HG02623 (cell line): Measurements from ENCODE around the gene AIMP2.
A peak's percentile ranks its signal among the peaks of the same experiment; 100 is the strongest.
"Not testable (repeated sequence)": the region's sequence is repeated elsewhere in the genome, so short reads cannot be mapped to it uniquely, and the experiment has no call there.

Source experiments
- ATAC-seq: cut with Tn5 transposase; IDR thresholded peaks from one replicate; pipeline ENCODE4 v1.9.1; 2021; ENCODE audit warnings: moderate library complexity; ENCODE audit not compliant: unreplicated experiment

The AIMP2 gene

GRCh38 chr7:6026011-6026819 lies 17.1 kb downstream of the AIMP2 start:
- peak; percentile 81 for ATAC-seq

GRCh38 chr7:6026820-6027311 lies 17.8 kb downstream of the AIMP2 start:
- ATAC-seq, result no peak

DNA sequence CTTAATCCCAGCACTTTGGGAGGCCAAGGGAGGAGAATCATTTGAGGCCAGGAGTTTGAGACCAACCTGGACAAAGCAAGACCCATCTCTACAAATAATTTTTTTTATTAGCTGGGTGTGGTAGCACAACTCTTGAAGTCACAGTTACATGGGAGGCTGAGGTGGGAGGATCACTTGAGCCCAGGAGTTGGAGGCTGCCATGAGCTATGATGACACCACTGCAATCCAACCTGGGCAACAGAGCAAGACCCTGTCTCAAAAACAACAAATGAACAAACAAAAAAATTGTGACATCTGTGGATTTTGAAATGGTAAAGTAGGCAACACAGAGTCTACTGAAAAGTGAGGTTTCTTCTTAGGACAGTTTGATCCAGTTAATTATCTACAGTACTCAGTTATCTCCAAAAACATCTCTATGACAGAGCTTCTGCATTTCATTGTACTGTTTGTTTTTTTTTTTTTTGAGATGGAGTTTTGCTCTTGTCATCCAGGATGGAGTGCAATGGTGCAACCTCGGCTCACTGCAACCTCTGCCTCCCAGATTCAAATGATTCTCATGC lies 18.8 kb downstream of the AIMP2 start:
- no peak for ATAC-seq

GRCh38 chr7:6028563-6028962 lies 19.5 kb downstream of the AIMP2 start:
- no peak for ATAC-seq

DNA sequence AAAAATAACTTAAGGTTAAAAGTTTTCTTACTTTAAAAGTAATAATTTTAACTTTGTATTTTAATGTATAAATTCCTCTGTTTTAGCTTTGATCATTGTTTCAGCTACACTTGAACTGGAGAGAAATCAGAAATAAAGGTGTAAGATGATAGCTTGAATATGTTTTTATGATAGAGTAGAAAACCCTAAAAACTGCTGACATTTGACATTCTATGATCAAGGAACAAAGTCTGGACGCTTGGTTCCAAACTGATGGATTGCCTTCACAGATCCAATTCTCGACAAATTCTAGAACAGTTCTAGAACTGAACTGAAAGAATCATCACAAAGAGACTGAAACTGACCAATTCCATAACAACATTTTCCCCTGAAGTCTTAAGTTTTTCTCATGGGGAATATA lies 21.9 kb downstream of the AIMP2 start, which contains the start of gene ANKRD61:
TSS of gene ANKRD61 (plus strand) at position 389 of the 400 bp plus-strand sequence. CDS start at position 389, 0 bp downstream.
- no peak for ATAC-seq

DNA sequence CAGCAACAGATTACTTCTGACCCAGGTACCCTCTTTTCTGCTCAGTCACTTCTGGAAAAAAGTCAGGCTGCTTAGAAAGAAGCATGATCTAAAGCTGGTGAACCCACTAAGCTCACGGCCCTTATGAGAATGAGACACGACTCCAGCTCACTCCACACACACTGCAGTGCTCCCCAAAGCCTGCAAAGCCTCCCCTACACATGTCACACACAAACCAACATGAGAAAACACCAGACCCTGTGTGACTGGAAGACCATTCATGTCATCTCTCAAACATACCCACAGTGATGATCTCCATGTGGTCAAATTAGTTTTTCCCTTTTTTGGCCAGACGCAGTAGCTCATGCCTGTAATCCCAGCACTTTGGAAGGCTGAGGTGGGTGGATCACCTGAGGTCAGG lies 22.5 kb downstream of the AIMP2 start:
- ATAC-seq, result no peak

GRCh38 chr7:6032167-6032566 lies 23.1 kb downstream of the AIMP2 start:
- ATAC-seq, result no peak

DNA sequence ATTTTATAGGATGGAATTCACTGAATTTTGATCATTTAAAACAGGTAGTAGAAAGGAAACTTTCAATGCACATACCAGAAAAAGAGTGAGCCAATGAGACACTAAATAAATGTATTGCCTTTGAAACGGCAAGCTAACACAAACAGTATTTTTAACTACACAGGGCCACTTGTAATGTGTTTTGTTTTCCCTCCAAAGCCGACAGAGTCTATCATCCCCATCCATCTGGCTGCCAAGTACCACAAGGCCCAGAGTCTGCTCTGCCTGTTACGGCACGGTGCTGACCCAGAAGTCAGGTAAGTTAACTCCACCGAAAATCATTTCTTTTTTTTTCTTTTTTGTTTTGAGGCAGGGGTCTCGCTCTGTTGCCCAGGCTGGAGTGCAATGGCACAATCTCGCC lies 23.6 kb downstream of the AIMP2 start:
- no peak for ATAC-seq

DNA sequence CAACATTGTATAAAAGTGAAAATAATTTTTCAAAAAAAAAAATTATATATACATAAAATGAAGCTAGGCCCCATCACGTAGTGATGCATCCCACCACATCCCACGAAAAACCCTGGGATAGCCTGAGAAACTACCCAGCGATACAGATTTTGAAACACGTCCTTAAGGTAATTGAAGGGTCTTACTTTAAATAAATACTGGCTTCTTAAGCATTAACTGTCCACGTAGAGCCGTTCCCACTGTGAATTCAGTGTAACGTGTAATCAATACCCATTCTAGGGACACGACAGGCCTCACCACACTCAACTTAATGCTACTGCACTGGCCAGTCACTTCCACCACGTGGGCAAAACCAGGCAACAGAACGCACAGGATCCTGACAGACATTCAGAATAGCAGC lies 26.1 kb downstream of the AIMP2 start:
- ATAC-seq, result no peak

- ATAC-seq, result no peak
These were observed 26.6 kb downstream of the AIMP2 start for GRCh38 chr7:6035686-6036085.

DNA sequence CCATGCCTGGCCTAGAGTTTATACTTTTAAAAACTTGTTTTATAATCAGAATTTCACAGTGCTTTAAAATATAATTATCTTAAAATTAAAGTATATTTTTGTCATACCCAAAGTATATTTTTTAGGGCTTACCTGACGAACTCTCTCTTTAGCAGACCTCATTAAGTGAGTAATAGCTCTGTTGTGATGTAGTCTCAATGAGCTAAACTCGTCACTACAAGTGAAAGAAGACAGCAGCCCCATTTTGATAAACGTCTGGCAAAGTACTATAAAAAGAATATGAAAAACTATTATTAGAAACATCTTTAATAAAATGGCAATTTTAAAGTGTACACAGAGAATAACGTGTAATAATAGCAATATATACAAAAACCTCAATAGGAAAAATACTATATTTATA lies 40.7 kb downstream of the AIMP2 start:
- no peak for ATAC-seq

GRCh38 chr7:6051185-6051584 lies 42.1 kb downstream of the AIMP2 start:
- ATAC-seq, result not testable (repeated sequence)

DNA sequence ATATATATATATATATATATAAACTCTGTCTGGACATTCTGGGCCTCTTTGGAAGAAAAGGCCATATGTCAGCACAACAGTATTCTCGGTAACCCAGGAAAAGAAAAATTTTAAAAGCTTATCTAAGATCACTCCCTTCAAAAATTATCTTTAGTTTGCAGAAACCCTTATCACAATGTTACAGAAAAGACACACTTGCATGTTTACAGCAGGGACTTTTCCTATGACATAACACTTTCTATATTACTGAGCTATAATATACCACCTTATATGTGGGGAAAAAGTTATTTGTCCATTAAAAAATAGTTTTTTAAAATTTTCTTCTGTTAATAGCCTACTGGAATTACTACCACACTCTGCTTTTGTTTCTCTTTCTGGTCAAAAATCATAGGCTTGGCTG lies 47.5 kb downstream of the AIMP2 start:
- no peak for ATAC-seq

GRCh38 chr7:6057316-6058129 lies 48.5 kb downstream of the AIMP2 start:
- ATAC-seq, result no peak

- not testable (repeated sequence) for ATAC-seq
These were observed 50.9 kb downstream of the AIMP2 start for GRCh38 chr7:6059941-6060340.

DNA sequence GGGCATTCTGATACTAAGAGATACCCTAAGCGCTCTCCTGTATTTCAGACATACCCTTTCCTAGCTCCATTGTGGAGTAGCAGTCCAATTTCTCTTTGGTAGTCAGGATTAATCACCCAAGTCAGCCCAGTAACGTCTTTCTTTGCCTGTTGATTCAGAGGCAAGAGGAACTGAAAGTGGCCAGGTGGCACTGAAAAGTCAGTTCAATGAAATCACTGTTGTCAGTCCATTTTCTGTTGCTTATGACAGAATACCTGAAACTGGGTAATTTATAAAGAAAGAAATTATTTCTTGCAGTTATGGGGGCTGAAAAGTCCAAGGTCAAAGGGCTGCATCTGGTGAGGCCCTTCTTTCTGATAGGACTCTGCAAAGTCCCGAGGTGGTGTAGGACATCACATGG lies 62.3 kb downstream of the AIMP2 start:
- no peak for ATAC-seq
